Measurements from ENCODE around the gene WDR77.
A peak's percentile ranks its signal among the peaks of the same experiment; 100 is the strongest.

The WDR77 gene

DNA sequence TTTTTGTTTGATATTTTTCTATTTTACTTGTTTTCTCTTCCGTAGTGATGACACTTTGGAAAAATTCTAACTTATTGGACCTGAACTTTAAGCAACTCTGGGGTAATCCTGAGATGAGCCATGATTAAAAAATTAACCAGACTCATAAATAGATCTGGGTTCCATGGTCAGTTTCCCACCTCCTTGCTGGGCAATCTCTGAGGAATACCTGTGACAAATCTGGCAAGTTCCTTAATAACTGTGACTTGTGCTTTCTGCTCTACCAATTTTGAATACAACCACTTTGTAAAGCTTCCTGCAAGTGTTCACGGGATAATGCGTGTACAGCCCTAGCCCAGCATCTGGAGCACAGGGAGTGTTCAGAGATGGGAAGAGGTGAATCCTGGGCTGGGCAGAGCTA is 24.8 kb downstream of the WDR77 start:
- DNase-seq = no peak

- DNase-seq = no peak
Measured at GRCh38 chr1:111422546-111423391, 26.3 kb downstream of the WDR77 start.

GRCh38 chr1:111420377-111420776 is 28.7 kb downstream of the WDR77 start:
- no peak for DNase-seq

DNA sequence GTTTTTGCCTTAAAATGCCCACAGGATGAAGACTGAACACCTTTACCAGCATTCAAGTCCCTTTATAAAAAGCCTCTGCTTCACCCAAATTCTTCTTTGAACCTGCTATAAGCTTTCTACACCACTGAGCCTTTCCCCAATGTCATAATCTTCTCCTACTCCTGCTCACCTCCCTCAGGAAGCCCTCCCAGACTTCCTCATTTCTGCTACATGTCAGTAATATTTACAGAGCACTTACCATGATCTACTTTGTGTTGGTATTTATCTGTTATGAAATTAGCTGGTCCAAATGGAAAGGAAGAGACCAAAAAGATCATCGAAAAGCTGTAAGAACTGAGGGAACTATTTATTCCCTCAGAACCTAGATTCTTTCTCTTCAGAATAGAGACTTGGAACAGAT is 30.0 kb downstream of the WDR77 start:
- DNase-seq = no peak

DNA sequence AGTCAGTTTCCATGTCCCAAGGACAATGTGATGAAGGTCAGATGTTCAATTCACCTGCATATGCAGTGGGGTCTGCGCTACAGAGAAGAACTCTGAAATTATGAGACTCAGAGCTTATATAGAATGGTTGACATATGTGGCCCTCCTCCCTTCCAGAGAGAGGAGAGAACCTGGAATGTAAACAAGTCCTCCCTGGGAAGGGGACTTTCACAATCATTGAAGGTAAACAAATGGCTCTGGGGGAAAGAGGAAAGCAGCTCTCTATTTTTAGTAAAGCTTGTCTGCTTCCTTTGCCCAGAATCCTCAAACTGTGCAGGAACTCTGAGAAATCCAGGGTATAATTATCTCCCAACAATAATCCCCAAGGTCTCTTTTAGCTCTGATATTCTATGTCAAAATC is 31.3 kb downstream of the WDR77 start:
- DNase-seq = no peak

GRCh38 chr1:111415461-111415860 is 33.6 kb downstream of the WDR77 start:
- no peak for DNase-seq

GRCh38 chr1:111414756-111415155 is 34.3 kb downstream of the WDR77 start:
- DNase-seq = no peak

DNA sequence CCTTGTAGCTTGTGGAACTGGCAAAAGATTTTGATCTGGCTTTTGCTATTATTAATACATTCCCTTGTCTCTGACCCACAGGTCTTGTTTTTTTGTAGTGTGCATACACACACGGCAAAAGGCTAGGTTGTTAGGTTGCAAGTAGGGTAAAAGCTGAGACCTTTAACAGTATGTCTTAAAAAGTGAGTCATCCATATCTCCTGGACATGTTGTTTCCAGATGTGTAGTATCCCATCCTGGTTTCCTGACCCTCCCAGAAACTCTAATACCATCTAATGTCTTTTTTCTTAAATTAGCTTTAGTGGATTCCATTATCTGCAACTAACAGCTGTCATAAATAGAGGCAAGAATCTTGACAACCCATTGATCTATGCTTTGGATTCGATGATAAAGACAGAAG is 36.2 kb downstream of the WDR77 start:
- DNase-seq = no peak

GRCh38 chr1:111407301-111407700 is 41.8 kb downstream of the WDR77 start:
- no peak for DNase-seq

GRCh38 chr1:111406321-111406768 is 42.7 kb downstream of the WDR77 start:
- no peak for DNase-seq

- no peak for DNase-seq
Measured at GRCh38 chr1:111404588-111404987, 44.5 kb downstream of the WDR77 start.

DNA sequence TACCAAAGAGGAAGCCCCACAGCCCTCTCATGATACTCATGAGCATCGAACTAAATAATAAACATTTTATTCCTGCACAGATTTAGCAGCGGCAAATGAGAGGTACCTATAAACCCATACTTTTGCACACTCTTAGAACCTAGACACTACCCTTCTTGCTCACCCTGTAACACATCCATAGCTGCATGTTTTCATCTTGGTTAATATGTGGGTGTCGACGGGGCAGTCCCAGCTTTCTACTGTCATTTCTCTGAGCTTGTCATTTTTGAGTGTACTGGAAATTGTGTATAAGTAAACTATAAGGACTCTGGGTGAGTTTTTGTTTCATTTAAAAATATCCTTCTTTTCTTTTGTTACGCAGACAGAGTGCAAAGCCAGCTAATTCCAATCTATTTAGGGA is 47.0 kb downstream of the WDR77 start:
- no peak for DNase-seq

GRCh38 chr1:111399792-111400610 is 49.1 kb downstream of the WDR77 start:
- DNase-seq = peak; percentile 57

- no peak for DNase-seq
Measured at GRCh38 chr1:111392460-111392945, 56.6 kb downstream of the WDR77 start.

DNA sequence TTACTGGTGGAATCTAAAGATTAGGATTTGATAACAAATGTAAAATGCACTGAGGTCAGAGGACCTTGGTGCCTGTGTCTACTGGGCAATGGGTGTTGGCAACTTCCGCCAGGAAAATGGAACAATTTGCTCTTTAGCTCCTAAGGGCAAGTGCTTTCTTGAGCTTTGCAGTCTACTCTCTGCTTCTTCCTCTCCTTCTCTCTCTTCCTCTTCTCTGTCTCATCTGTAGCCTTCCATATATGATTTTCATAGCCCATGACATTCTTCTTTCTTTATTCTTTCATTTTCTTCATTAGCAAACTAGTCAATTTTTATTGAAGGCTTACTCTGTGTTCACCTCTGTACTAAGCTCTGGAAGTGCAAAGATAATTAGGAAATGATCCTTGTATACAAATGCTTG is 57.0 kb downstream of the WDR77 start:
- no peak for DNase-seq

All from hematopoietic multipotent progenitor cell treated with erythropoietin and hydrocortisone succinate and interleukin-3 and kit ligand, for 8 days (in vitro differentiated cells).